ENCODE data around the gene LTB4R2.
"Not testable (repeated sequence)": the region's sequence is repeated elsewhere in the genome, so short reads cannot be mapped to it uniquely, and the experiment has no call there.

The LTB4R2 gene

GRCh38 chr14:24339284-24340151 lies 29.6 kb downstream of the LTB4R2 start, which contains the start of gene RIPK3:
RIPK3 (minus strand) TSS chr14:24339991; CDS start chr14:24339826, 165 bp downstream.
- peak in 1 of 2 donors; percentile 59 for DNase-seq (ENCODE audit: low read depth in 2 of 2)

- DNase-seq (ENCODE audit: low read depth in 2 of 2), result no peak
Observed at GRCh38 chr14:24340606-24341005, 30.7 kb downstream of the LTB4R2 start.

GRCh38 chr14:24342889-24343288 lies 32.9 kb downstream of the LTB4R2 start:
- DNase-seq (ENCODE audit: low read depth in 2 of 2), result no peak

GRCh38 chr14:24343795-24344660 lies 34.1 kb downstream of the LTB4R2 start:
- no peak for DNase-seq (ENCODE audit: low read depth in 2 of 2)

GRCh38 chr14:24347134-24347533 lies 37.2 kb downstream of the LTB4R2 start:
- no peak for DNase-seq (ENCODE audit: low read depth in 2 of 2)

- no peak for DNase-seq (ENCODE audit: low read depth in 2 of 2)
Observed at GRCh38 chr14:24348186-24348585, 38.2 kb downstream of the LTB4R2 start.

GRCh38 chr14:24349742-24350141 lies 39.8 kb downstream of the LTB4R2 start:
- no peak for DNase-seq (ENCODE audit: low read depth in 2 of 2)

GRCh38 chr14:24351517-24351916 lies 41.6 kb downstream of the LTB4R2 start:
- DNase-seq (ENCODE audit: low read depth in 2 of 2), result no peak

GRCh38 chr14:24353559-24354481 lies 43.9 kb downstream of the LTB4R2 start:
- no peak for DNase-seq (ENCODE audit: low read depth in 2 of 2)

GRCh38 chr14:24354482-24354825 lies 44.5 kb downstream of the LTB4R2 start:
- DNase-seq (ENCODE audit: low read depth in 2 of 2), result not testable (repeated sequence)

GRCh38 chr14:24355009-24355408 lies 45.1 kb downstream of the LTB4R2 start:
- DNase-seq (ENCODE audit: low read depth in 2 of 2), result no peak

- no peak for DNase-seq (ENCODE audit: low read depth in 2 of 2)
Observed at GRCh38 chr14:24356208-24356607, 46.3 kb downstream of the LTB4R2 start.

GRCh38 chr14:24360281-24360680 lies 50.3 kb downstream of the LTB4R2 start:
- DNase-seq (ENCODE audit: low read depth in 2 of 2), result no peak

- DNase-seq (ENCODE audit: low read depth in 2 of 2), result no peak
Observed at GRCh38 chr14:24361326-24361725, 51.4 kb downstream of the LTB4R2 start.
